NK-92 treated with Interleukin-12 subunit alpha and Interleukin-12 subunit beta, amount 100 ng/mL, for 24 hours (cell line): Measurements from ENCODE around the gene GANC.
"Not testable (repeated sequence)": the region's sequence is repeated elsewhere in the genome, so short reads cannot be mapped to it uniquely, and the experiment has no call there.

ENCODE experiments used
- DNase-seq: peaks from one replicate; lab custom pipeline; 2025; lab: John Stamatoyannopoulos, UW

The GANC gene

GRCh38 chr15:42272939-42273899 is at the start of gene GANC, which contains the start of gene TMEM87A:
Gene GANC, plus strand, starts transcription at chr15:42273201. Its CDS starts 1,281 bp downstream, at chr15:42274482.
Gene TMEM87A, minus strand, starts transcription at chr15:42273433. Its CDS starts 35 bp downstream, at chr15:42273398.
- DNase-seq, result peak; percentile 99

- no peak for DNase-seq
Measured at GRCh38 chr15:42226648-42227047, 46.4 kb upstream of the GANC start.

GRCh38 chr15:42228036-42228435 is 45.0 kb upstream of the GANC start:
- DNase-seq, result no peak

- DNase-seq, result not testable (repeated sequence)
Measured at GRCh38 chr15:42228981-42229380, 44.0 kb upstream of the GANC start.

- DNase-seq, result no peak
Measured at GRCh38 chr15:42231088-42231487, 41.9 kb upstream of the GANC start.

GRCh38 chr15:42232606-42233005 is 40.4 kb upstream of the GANC start:
- no peak for DNase-seq

- DNase-seq, result no peak
Measured at GRCh38 chr15:42233107-42233506, 39.9 kb upstream of the GANC start.

- DNase-seq, result no peak
Measured at GRCh38 chr15:42239528-42240182, 33.3 kb upstream of the GANC start.

- DNase-seq, result no peak
Measured at GRCh38 chr15:42240823-42241222, 32.2 kb upstream of the GANC start.

GRCh38 chr15:42253300-42253699 is 19.7 kb upstream of the GANC start:
- DNase-seq, result no peak

- DNase-seq, result no peak
Measured at GRCh38 chr15:42264795-42265194, 8.2 kb upstream of the GANC start.

GRCh38 chr15:42267286-42267685 is 5.7 kb upstream of the GANC start:
- no peak for DNase-seq

GRCh38 chr15:42270551-42270950 is 2.5 kb upstream of the GANC start:
- DNase-seq, result no peak

GRCh38 chr15:42270996-42271395 is 2.0 kb upstream of the GANC start:
- DNase-seq, result no peak

- DNase-seq, result peak; percentile 65
Measured at GRCh38 chr15:42273900-42274701, 1.1 kb downstream of the GANC start.

GRCh38 chr15:42274702-42274989 is 1.6 kb downstream of the GANC start:
- DNase-seq, result no peak

- DNase-seq, result no peak
Measured at GRCh38 chr15:42275780-42276391, 2.9 kb downstream of the GANC start.

- DNase-seq, result no peak
Measured at GRCh38 chr15:42276762-42277161, 3.8 kb downstream of the GANC start.

- DNase-seq, result no peak
Measured at GRCh38 chr15:42279234-42279723, 6.3 kb downstream of the GANC start.

GRCh38 chr15:42282344-42282743 is 9.3 kb downstream of the GANC start:
- DNase-seq, result no peak

- no peak for DNase-seq
Measured at GRCh38 chr15:42282926-42283325, 9.9 kb downstream of the GANC start.

GRCh38 chr15:42283671-42284070 is 10.7 kb downstream of the GANC start:
- no peak for DNase-seq
